Measurements from ENCODE around the gene ASTN2.

GRCh38 chr9:116706310-116707290 lies 708.3 kb downstream of the ASTN2 start:
- TF ChIP-seq CTCF (IDR thresholded peaks at IDR 0.05) (no peak), POLR2A (IDR thresholded peaks at IDR 0.05) (no peak)

All from transverse colon (tissue), 3 donors.